H9 (cell line): ENCODE measurements around the gene TMEM219. TPM values are rescaled to one million over a fixed set of nuclear protein-coding genes. Genes with fewer than 3 reads are reported as not detected.

Experiments used
- DNase-seq: peaks from one replicate; pipeline ENCODE4 v3.0.0-alpha.2; 2017
- H2AFZ ChIP-seq: one replicate; pipeline ENCODE4 v1.6.1; 2013; ENCODE audit warnings: mild to moderate bottlenecking, low read length, control low read depth, moderate library complexity
- H2AK5ac ChIP-seq: 2 replicates; pipeline ENCODE4 v1.6.1; 2013; ENCODE audit warnings: low read length, control low read depth, mixed read lengths; ENCODE audit not compliant: insufficient read length
- H2BK120ac ChIP-seq: one replicate; pipeline ENCODE4 v1.6.1; 2013; ENCODE audit warnings: low read depth, mild to moderate bottlenecking, low read length, control low read depth, inconsistent platforms; ENCODE audit not compliant: poor library complexity, severe bottlenecking
- H2BK12ac ChIP-seq: 2 replicates; pipeline ENCODE4 v1.6.1; 2013; ENCODE audit warnings: low read length, control low read depth, mixed read lengths, low read depth; ENCODE audit not compliant: insufficient read length
- H2BK15ac ChIP-seq: 2 replicates; pipeline ENCODE4 v1.6.1; 2013; ENCODE audit warnings: low read depth, low read length, control low read depth
- H2BK20ac ChIP-seq: one replicate; pipeline ENCODE4 v1.6.1; 2013; ENCODE audit warnings: low read depth, mild to moderate bottlenecking, low read length, control low read depth, inconsistent platforms; ENCODE audit not compliant: poor library complexity, severe bottlenecking
- H2BK5ac ChIP-seq: 2 replicates; pipeline ENCODE4 v1.6.1; 2013; ENCODE audit warnings: low read length, control low read depth, mixed read lengths; ENCODE audit not compliant: insufficient read length
- H3K14ac ChIP-seq: 2 replicates; pipeline ENCODE4 v1.6.1; 2013; ENCODE audit warnings: low read length, control low read depth; ENCODE audit not compliant: insufficient read depth
- H3K18ac ChIP-seq: 2 replicates; pipeline ENCODE4 v1.6.1; 2013; ENCODE audit warnings: low read depth, mild to moderate bottlenecking, mixed read lengths, low read length, control low read depth; ENCODE audit not compliant: insufficient read length
- H3K23ac ChIP-seq: 2 replicates; pipeline ENCODE4 v1.6.1; 2013; ENCODE audit warnings: low read length, control low read depth, mixed read lengths, low read depth; ENCODE audit not compliant: insufficient read length
- H3K23me2 ChIP-seq: 2 replicates; pipeline ENCODE4 v1.6.1; 2013; ENCODE audit warnings: low read depth, mild to moderate bottlenecking, mixed read lengths, low read length, control low read depth; ENCODE audit not compliant: insufficient read length, poor library complexity, severe bottlenecking
- H3K27ac ChIP-seq: 2 replicates; pipeline ENCODE4 v1.5.1; 2013; ENCODE audit warnings: low read length, control low read depth, mixed read lengths, low read depth; ENCODE audit not compliant: insufficient read length
- H3K27me3 ChIP-seq: 2 replicates; pipeline ENCODE4 v1.6.1; 2013; ENCODE audit warnings: low read length, control low read depth, inconsistent platforms; ENCODE audit not compliant: insufficient read depth
- H3K4ac ChIP-seq: 2 replicates; pipeline ENCODE4 v1.6.1; 2013; ENCODE audit warnings: low read depth, mild to moderate bottlenecking, control low read depth, inconsistent platforms, low read length, moderate library complexity
- H3K4me1 ChIP-seq: 2 replicates; pipeline ENCODE4 v1.6.1; 2013; ENCODE audit warnings: low read length, control low read depth, inconsistent platforms; ENCODE audit not compliant: insufficient read depth
- H3K4me2 ChIP-seq: 2 replicates; pipeline ENCODE4 v1.6.1; 2013; ENCODE audit warnings: low read length, control low read depth, mixed read lengths; ENCODE audit not compliant: insufficient read length, insufficient read depth
- H3K56ac ChIP-seq: 2 replicates; pipeline ENCODE4 v1.6.1; 2013; ENCODE audit warnings: low read depth, mild to moderate bottlenecking, mixed read lengths, low read length, control low read depth; ENCODE audit not compliant: insufficient read length
- H3K79me1 ChIP-seq: 2 replicates; pipeline ENCODE4 v1.6.1; 2013; ENCODE audit warnings: low read depth, mild to moderate bottlenecking, moderate library complexity, low read length, control low read depth, inconsistent platforms; ENCODE audit not compliant: insufficient read depth, poor library complexity, severe bottlenecking
- H3K79me2 ChIP-seq: 2 replicates; pipeline ENCODE4 v1.6.1; 2013; ENCODE audit warnings: low read length, control low read depth, inconsistent platforms; ENCODE audit not compliant: insufficient read depth
- H3K9ac ChIP-seq: 2 replicates; pipeline ENCODE4 v1.6.1; 2013; ENCODE audit warnings: low read length, control low read depth, mixed read lengths; ENCODE audit not compliant: insufficient read length; ENCODE audit errors: extremely low read depth
- H3K9me3 ChIP-seq: one replicate; pipeline ENCODE4 v1.6.1; 2013; ENCODE audit warnings: low read depth, low read length, inconsistent platforms; ENCODE audit not compliant: control insufficient read depth
- H3T11ph ChIP-seq: one replicate; pipeline ENCODE4 v1.6.1; 2013; ENCODE audit warnings: mild to moderate bottlenecking, low read length, control low read depth, inconsistent platforms
- H4K20me1 ChIP-seq: one replicate; pipeline ENCODE4 v1.6.1; 2013; ENCODE audit not compliant: control insufficient read depth, insufficient read length, insufficient read depth
- H4K5ac ChIP-seq: 2 replicates; pipeline ENCODE4 v1.6.1; 2013; ENCODE audit warnings: low read depth, mild to moderate bottlenecking, mixed read lengths, low read length, control low read depth; ENCODE audit not compliant: insufficient read length
- H4K8ac ChIP-seq: replicated peaks from 2 replicates; pipeline ENCODE4 v1.6.1; 2013; ENCODE audit warnings: low read length, control low read depth, mixed read lengths, low read depth; ENCODE audit not compliant: insufficient read length
- H4K91ac ChIP-seq: 2 replicates; pipeline ENCODE4 v1.6.1; 2013; ENCODE audit warnings: low read depth, mild to moderate bottlenecking, moderate library complexity, mixed read lengths, low read length, control low read depth; ENCODE audit not compliant: insufficient read length
- H3K27ac Mint-ChIP-seq, 3 experiments: 2 replicates in 2 of 3; 3 replicates in 1 of 3; pipeline ENCODE4 v1.8.0; 2020 to 2021; ENCODE audit warnings: mixed read lengths in 3 of 3, mild to moderate bottlenecking in 1 of 3, moderate library complexity in 1 of 3
- H3K27me3 Mint-ChIP-seq: 2 replicates; pipeline ENCODE4 v1.8.0; 2021; ENCODE audit warnings: low read depth, mild to moderate bottlenecking, moderate library complexity, mixed read lengths
- H3K36me3 Mint-ChIP-seq, 3 experiments: 2 replicates in 2 of 3; 3 replicates in 1 of 3; pipeline ENCODE4 v1.8.0; 2020 to 2021; ENCODE audit warnings: low read depth in 3 of 3, mixed read lengths in 3 of 3; ENCODE audit not compliant: insufficient read depth in 1 of 3
- H3K4me1 Mint-ChIP-seq, 2 experiments: 2 replicates each; pipeline ENCODE4 v1.8.0; 2020; ENCODE audit warnings: mixed read lengths in 2 of 2
- H3K4me3 Mint-ChIP-seq, 2 experiments: 2 replicates in 1 of 2; 3 replicates in 1 of 2; pipeline ENCODE4 v1.8.0; 2020 to 2021; ENCODE audit warnings: mild to moderate bottlenecking in 2 of 2, mixed read lengths in 2 of 2, moderate library complexity in 1 of 2
- H3K9me3 Mint-ChIP-seq, 2 experiments: 2 replicates in 1 of 2; 3 replicates in 1 of 2; pipeline ENCODE4 v1.8.0; 2020; ENCODE audit warnings: mild to moderate bottlenecking in 2 of 2, mixed read lengths in 2 of 2, moderate library complexity in 1 of 2
- WGBS: extraction: QIAGEN DNeasy Blood & Tissue Kit; methylation state at CpG from one replicate; pipeline ENCODE4 v1.1.7; 2013; ENCODE audit warnings: missing lambda C conversion rate, low lambda C conversion rate, mixed read lengths; ENCODE audit not compliant: insufficient read length; ENCODE audit errors: extremely low coverage; 5-methylcytosine and 5-hydroxymethylcytosine counted together
- total RNA-seq: library from RNA; stranded (reverse); gene quantifications from 2 replicates; pipeline ENCODE4 v1.2.1, GENCODE V29; 2021
- TF ChIP-seq, protein P1 (sequence below): fragments of 200-600 bp; sonication (generic); conservative IDR thresholded peaks from 3 replicates; pipeline ENCODE4 v1.8.0; 2021; ENCODE audit warnings: antibody characterized with exemption, mild to moderate bottlenecking

The TMEM219 gene
- total RNA-seq, 1 experiment from 2014 or later, result 89.1 TPM

DNA sequence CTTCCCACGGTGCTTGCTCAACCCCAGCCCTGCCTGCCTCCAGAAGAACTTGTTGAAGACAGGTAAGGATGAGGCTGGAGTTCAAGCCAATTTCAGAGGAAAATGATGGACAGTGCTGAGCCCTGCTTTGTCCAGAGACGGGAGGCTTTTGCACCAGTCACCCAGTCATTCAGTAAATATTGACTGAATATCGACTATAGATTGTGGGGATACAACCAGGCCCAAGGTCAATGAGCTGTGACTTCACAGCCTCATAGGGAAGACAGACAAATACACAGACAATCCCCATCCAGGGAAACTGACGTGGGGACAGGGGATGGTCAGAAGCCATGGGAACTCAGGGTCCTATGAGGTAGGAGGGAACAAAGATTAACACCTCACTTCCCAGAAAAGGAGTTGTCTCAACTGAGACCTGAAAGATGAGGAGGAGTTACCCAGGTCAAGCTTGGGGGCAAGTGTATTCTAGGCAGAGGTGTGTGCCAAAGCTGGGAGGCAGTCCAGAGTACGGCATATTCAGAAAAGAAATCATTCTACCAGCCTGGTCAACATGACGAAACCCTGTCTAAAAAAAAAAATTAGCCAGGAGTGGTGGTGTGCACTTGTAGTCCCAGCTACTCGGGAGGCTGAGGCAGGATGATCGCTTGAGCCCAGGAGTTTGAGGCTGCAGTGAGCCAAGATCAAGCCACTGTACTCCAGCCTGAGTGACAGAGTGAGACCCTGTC lies 54.8 kb downstream of the TMEM219 start:
- no peak overlapping the region for H3T11ph ChIP-seq
- no peak overlapping the region for H2BK5ac ChIP-seq
- H4K20me1 ChIP-seq, result no peaks in the 10 kb centered on the region
- H2AK5ac ChIP-seq, result no peak overlapping the region
- no peak overlapping the region for H4K5ac ChIP-seq
- peaks cover 10% of the 10 kb centered on the region for H3K23me2 ChIP-seq
- H3K9ac ChIP-seq, result no peak overlapping the region
- H3K27ac ChIP-seq, result no peak overlapping the region
- H3K18ac ChIP-seq, result no peak overlapping the region
- no peak for DNase-seq
- Mint-ChIP-seq H3K27me3 (peaks cover 15% of the 10 kb centered on the region), H3K36me3 (peaks cover 0 to 4% (median 2%) of the 10 kb centered on the region in 3 experiments; a peak in 4 of 7 replicates), H3K9me3 (no peaks in the 10 kb centered on the region), H3K27ac (no peak overlapping the region), H3K4me3 (no peak overlapping the region), H3K4me1 (peaks cover 6% of the 10 kb centered on the region in 2 experiments)
- H3K79me2 ChIP-seq, result no peaks in the 10 kb centered on the region
- H3K14ac ChIP-seq, result no peak overlapping the region
- no peak overlapping the region for H3K23ac ChIP-seq
- no peak overlapping the region for H2BK120ac ChIP-seq
- no CpG with 5 or more reads among the region's 8 CpGs for WGBS
- no peak overlapping the region for H4K91ac ChIP-seq
- no peak overlapping the region for H2BK12ac ChIP-seq
- H2BK20ac ChIP-seq, result no peak overlapping the region
- no peaks in the 10 kb centered on the region for H3K79me1 ChIP-seq
- H3K4ac ChIP-seq, result no peak overlapping the region
- no peaks in the 10 kb centered on the region for H3K9me3 ChIP-seq
- H3K4me2 ChIP-seq, result no peak overlapping the region
- no peak overlapping the region for H3K56ac ChIP-seq
- H3K4me1 ChIP-seq, result no peaks in the 10 kb centered on the region
- no peaks in the 10 kb centered on the region; the same call in 1 of the 2 replicates for H3K27me3 ChIP-seq
- no peak overlapping the region for H2AFZ ChIP-seq
- no peak overlapping the region for H2BK15ac ChIP-seq
- TF ChIP-seq, protein P1, sequence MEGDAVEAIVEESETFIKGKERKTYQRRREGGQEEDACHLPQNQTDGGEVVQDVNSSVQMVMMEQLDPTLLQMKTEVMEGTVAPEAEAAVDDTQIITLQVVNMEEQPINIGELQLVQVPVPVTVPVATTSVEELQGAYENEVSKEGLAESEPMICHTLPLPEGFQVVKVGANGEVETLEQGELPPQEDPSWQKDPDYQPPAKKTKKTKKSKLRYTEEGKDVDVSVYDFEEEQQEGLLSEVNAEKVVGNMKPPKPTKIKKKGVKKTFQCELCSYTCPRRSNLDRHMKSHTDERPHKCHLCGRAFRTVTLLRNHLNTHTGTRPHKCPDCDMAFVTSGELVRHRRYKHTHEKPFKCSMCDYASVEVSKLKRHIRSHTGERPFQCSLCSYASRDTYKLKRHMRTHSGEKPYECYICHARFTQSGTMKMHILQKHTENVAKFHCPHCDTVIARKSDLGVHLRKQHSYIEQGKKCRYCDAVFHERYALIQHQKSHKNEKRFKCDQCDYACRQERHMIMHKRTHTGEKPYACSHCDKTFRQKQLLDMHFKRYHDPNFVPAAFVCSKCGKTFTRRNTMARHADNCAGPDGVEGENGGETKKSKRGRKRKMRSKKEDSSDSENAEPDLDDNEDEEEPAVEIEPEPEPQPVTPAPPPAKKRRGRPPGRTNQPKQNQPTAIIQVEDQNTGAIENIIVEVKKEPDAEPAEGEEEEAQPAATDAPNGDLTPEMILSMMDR, result no peak
- H4K8ac ChIP-seq, result no peak overlapping the region
